ENCODE results near the gene ACTN4. TPM values are rescaled to one million over a fixed set of nuclear protein-coding genes. Genes with fewer than 3 reads are reported as not detected.

The ACTN4 gene
- total RNA-seq, 1 experiment from 2014 or later, result 506 TPM

DNA sequence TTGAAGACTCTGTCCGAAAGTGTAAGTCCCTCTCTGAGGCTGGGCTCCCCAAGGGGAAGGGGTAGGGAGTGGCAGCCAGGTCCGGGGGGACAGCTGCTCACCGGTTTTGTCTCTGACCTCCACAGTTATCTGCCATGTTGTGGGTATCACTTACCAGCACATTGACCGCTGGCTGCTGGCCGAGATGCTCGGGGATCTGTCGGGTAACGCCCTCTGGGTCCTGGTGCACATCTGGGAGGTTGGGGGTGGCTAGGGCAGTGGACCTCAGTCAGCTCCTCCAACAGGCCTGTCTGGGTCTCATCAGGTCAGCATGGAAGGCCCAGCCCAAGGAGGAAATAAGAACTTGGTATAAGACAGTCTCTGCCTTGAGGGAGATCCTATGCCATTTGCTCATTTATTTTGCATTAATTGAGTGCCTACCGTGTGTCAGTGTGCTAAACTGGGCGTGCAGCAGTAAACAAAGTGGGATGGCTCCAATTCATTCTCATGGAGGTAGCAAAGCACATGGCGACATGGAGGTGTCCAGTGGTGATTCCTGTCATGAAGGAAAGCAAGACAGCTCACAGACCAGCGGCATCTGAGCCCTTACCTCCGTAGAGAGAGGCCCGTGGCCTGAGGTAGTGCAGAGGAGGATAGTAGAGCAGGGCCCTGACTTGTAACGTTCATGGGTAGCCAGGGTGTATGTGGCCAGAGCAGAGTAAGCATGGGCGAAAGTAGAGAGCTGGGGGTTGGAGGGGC, 14.8 kb upstream of the ACTN4 start (continued):
- no peak for TF ChIP-seq PRDM15 (CRISPR knock-in tag; IDR thresholded peaks at IDR 0.05)

GRCh38 chr19:38634757-38635482, 12.5 kb upstream of the ACTN4 start:
- H3K27me3 Mint-ChIP-seq (ENCODE audit: low read depth), result no peaks in the 10 kb centered on the region
- no peak overlapping the region for H3K4me3 Mint-ChIP-seq
- H3K27ac Mint-ChIP-seq, result peak overlapping the region; percentile 91
- no peaks in the 10 kb centered on the region for H3K9me3 Mint-ChIP-seq
- ChIA-PET CTCF (interaction anchor here (0.5 to 5.6 kb wide), 43 partner anchors 9 to 857 kb away, joined by 3 to 101 read pairs (median 6); partner anchors contain the start of genes ACTN4, EIF3K, FAM98C and GGN), POLR2A (interaction anchor here (0.5 to 1.5 kb wide), 6 partner anchors 16 to 232 kb away, joined by 3 to 7 read pairs (median 3); partner anchors contain the start of genes EIF3K and FAM98C)
- H3K36me3 Mint-ChIP-seq, result peaks cover 46% of the 10 kb centered on the region
- TF ChIP-seq, protein P1, sequence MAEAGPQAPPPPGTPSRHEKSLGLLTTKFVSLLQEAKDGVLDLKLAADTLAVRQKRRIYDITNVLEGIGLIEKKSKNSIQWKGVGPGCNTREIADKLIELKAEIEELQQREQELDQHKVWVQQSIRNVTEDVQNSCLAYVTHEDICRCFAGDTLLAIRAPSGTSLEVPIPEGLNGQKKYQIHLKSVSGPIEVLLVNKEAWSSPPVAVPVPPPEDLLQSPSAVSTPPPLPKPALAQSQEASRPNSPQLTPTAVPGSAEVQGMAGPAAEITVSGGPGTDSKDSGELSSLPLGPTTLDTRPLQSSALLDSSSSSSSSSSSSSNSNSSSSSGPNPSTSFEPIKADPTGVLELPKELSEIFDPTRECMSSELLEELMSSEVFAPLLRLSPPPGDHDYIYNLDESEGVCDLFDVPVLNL (CRISPR knock-in tag; IDR thresholded peaks at IDR 0.05; ENCODE audit: borderline replicate concordance, low read depth), result no peak
- TF ChIP-seq NR2C2 (CRISPR knock-in tag; IDR thresholded peaks at IDR 0.05), result no peak
- TF ChIP-seq MYBL2 (CRISPR knock-in tag; IDR thresholded peaks at IDR 0.05), result no peak
- peak; percentile 97 for TF ChIP-seq CTCF (IDR thresholded peaks at IDR 0.05)
- peak; percentile 23; the same call in 1 of the 2 replicates for ATAC-seq
- peak; percentile 84 for DNase-seq (ENCODE audit: low spot score)
- H3K4me1 Mint-ChIP-seq, result peaks cover 34% of the 10 kb centered on the region

GRCh38 chr19:38635483-38636399, 11.7 kb upstream of the ACTN4 start:
- no peaks in the 10 kb centered on the region for H3K27me3 Mint-ChIP-seq (ENCODE audit: low read depth)
- peaks cover 41% of the 10 kb centered on the region for H3K36me3 Mint-ChIP-seq
- no peak for ATAC-seq
- TF ChIP-seq KAT7 (CRISPR knock-in tag; IDR thresholded peaks at IDR 0.05; ENCODE audit: borderline replicate concordance) (no peak), EMX1 (CRISPR knock-in tag; IDR thresholded peaks at IDR 0.05) (no peak)
- POLR2A ChIA-PET, result interaction anchor here (0.7 to 1.5 kb wide), 3 partner anchors 29 to 83 kb away, joined by 3 to 4 read pairs (median 3); no protein-coding TSS in a partner anchor
- H3K4me3 Mint-ChIP-seq, result no peak overlapping the region
- H3K4me1 Mint-ChIP-seq, result peaks cover 30% of the 10 kb centered on the region
- CTCF ChIA-PET, result interaction anchor here (0.9 to 5.6 kb wide), 17 partner anchors 12 to 233 kb away, joined by 3 to 101 read pairs (median 9); partner anchors contain the start of genes ACTN4, EIF3K and FAM98C
- DNase-seq (ENCODE audit: low spot score), result no peak
- H3K27ac Mint-ChIP-seq, result peak overlapping the region; percentile 41
- H3K9me3 Mint-ChIP-seq, result no peaks in the 10 kb centered on the region

- Mint-ChIP-seq H3K27ac (peak overlapping the region; percentile 36; the same call in 1 of the 2 replicates), H3K27me3 (ENCODE audit: low read depth) (no peaks in the 10 kb centered on the region), H3K4me3 (no peak overlapping the region), H3K9me3 (no peaks in the 10 kb centered on the region), H3K4me1 (peaks cover 27% of the 10 kb centered on the region), H3K36me3 (peaks cover 17% of the 10 kb centered on the region)
- ATAC-seq (no peak), DNase-seq (ENCODE audit: low spot score) (no peak)
- POLR2A ChIA-PET, result no interaction called here
- CTCF ChIA-PET, result interaction anchor here (2.2 to 5.6 kb wide), 2 partner anchors 9 to 19 kb away, joined by 8 to 101 read pairs; partner anchors contain the start of gene ACTN4
- no peak for TF ChIP-seq ZNF532 (CRISPR knock-in tag; IDR thresholded peaks at IDR 0.05; ENCODE audit: borderline replicate concordance)
- TF ChIP-seq, protein P2, sequence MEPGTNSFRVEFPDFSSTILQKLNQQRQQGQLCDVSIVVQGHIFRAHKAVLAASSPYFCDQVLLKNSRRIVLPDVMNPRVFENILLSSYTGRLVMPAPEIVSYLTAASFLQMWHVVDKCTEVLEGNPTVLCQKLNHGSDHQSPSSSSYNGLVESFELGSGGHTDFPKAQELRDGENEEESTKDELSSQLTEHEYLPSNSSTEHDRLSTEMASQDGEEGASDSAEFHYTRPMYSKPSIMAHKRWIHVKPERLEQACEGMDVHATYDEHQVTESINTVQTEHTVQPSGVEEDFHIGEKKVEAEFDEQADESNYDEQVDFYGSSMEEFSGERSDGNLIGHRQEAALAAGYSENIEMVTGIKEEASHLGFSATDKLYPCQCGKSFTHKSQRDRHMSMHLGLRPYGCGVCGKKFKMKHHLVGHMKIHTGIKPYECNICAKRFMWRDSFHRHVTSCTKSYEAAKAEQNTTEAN (CRISPR knock-in tag; IDR thresholded peaks at IDR 0.05), result no peak
- TF ChIP-seq ETV6 (CRISPR knock-in tag; IDR thresholded peaks at IDR 0.05), result no peak
Observed at GRCh38 chr19:38638461-38638860, 9.0 kb upstream of the ACTN4 start.
